GM21381 (cell line): ENCODE measurements around the gene RAPGEF2.
"Not testable (repeated sequence)": the region's sequence is repeated elsewhere in the genome, so short reads cannot be mapped to it uniquely, and the experiment has no call there.

ENCODE experiments used
- ATAC-seq: cut with Tn5 transposase; IDR thresholded peaks from one replicate; pipeline ENCODE4 v1.9.1; 2021; ENCODE audit warnings: mild to moderate bottlenecking, moderate library complexity; ENCODE audit not compliant: unreplicated experiment

Gene RAPGEF2

DNA sequence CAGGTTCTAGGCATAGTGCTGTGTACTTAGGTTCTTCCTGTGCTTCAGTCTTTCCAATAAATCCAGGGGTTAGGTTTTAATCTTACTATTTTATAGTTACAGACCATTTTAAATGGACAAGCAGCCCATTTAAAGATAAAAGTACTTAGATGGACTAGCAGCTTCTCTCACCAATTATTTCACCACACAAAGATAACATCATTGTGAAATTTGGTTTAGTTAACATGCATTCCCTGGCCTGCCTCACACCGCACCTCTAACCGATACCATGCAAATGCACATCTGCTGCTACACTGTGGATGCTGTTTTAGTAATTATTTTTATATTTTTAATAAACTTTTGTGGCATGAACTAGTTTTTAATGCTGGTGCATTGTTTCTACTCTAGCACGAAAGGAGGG lies 252.6 kb downstream of the RAPGEF2 start:
- ATAC-seq, result no peak

DNA sequence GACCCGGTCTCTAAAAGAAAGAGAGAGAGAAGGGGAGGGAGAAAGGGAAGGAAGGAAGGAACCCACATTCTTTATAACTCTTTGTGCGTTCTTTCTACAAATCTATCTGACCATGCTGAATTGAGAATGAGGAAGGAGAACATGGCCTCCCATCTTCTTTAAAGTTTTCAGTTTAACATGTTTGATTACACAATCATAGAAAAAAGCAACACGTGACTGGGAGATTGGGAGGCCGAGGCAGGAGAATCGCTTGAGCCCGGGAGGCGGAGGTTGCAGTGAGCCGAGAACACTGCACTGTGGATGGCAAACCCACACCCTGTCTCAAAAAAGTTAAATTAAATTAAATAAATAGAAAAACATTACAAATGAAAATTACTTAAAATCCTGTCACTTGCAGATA lies 254.5 kb downstream of the RAPGEF2 start:
- ATAC-seq, result no peak

GRCh38 chr4:159358226-159358625 lies 255.3 kb downstream of the RAPGEF2 start:
- ATAC-seq, result no peak

DNA sequence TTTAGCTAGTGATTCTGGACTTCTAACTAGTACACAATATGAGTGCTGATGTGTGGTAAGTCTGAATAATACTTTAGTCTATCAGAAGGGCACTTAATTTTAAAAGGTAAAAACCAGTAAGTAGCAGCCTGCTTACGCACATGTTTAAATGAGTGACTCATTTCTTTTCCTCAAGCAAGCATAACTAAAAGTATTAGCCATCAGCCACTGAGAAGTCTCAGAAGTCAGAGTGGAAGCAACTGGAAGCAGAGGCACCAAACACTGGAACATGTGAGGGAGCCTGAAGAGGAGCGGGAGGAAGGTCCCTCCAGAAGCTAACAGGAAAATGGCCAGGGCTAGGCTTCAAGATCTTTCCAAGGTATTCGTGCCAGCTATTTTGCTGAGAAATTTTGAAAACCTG lies 257.7 kb downstream of the RAPGEF2 start:
- no peak for ATAC-seq

GRCh38 chr4:159363361-159363760 lies 260.5 kb downstream of the RAPGEF2 start:
- ATAC-seq, result no peak

DNA sequence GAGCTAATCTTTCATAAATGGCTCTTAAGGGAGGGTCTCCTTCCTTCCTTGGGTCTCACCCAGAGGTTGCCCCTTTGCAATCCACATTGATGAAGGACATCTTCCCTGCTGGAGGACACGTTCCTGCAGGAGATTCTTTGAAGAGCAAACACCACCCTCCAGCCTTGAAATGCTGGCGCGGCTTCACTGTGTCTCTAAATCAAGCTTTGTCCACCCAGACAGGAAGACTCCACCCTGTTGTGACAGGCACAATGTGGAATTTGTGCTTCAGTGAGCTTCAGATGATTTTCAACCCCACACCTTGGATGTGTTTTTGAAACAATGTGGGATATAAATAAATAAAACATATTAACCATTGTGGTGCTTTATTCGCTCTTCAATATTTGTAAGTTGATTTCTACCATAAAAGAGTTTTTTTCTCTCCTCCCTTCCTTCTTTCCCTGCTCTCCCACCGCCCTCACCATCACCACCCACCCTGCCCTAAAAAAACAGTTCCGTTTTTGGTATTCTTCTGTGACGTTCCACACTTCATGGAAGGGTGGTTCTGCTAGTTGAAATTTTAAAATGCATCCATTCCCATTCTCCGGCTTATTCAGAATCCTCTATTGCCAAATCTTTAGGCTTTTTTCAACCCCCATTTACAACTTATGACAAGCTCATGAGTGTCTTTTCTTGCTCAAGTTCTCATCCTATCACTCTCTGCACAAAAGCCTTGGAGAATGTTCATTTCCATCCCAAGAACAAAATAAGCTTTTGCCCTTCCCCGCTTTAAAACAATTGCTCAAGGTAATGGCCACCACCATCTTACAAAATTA lies 264.3 kb downstream of the RAPGEF2 start:
- ATAC-seq, result no peak

- ATAC-seq, result peak; percentile 65
These were observed 264.9 kb downstream of the RAPGEF2 start for GRCh38 chr4:159367781-159368080.

GRCh38 chr4:159368320-159368719 lies 265.4 kb downstream of the RAPGEF2 start:
- no peak for ATAC-seq

- no peak for ATAC-seq
These were observed 266.4 kb downstream of the RAPGEF2 start for GRCh38 chr4:159369256-159369655.

DNA sequence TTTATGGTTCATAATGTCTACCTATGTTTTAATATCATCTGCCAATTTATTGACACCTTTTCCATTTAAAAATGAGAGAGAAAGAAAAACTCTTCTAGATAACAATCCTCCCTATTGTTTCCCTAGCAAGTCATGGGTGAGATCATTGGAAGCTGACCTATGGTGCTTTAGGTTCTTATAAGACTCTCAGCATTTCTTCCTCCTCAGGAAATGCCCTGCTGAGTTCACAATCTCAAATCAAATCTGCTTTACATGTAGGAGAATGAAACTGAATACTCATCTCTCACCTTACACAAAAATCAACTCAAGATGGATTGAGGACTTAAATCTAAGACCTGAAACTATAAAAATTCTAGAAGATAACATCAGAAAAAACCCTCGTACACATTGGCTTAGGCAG lies 267.4 kb downstream of the RAPGEF2 start:
- no peak for ATAC-seq

GRCh38 chr4:159374749-159375530 lies 272.1 kb downstream of the RAPGEF2 start:
- ATAC-seq, result no peak

- ATAC-seq, result no peak
These were observed 273.4 kb downstream of the RAPGEF2 start for GRCh38 chr4:159376289-159376688.

DNA sequence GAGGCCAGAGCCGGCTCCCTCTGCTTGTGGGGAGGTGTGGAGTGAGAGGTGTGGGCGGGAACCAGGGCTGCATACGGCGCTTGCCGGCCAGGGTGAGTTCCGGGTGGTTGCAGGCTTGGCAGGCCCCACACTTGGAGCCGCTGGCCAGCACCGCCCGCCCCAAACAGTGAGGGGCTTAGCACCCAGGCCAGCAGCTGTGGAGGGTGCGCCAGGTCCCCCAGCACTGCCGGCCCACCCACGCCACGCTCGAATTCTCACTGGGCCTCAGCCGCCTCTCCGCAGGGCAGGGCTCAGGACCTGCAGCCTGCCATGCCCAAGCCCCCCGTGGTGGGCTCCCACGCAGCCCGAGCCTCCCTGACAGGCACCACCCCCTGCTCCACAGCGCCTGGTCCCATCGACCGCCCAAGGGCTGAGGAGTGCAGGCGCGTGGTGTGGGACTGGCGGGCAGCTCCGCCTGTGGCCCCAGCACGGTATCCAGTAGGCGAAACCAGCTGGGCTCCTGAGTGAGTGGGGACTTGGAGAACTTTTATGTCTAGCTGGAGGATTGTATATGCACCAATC lies 275.3 kb downstream of the RAPGEF2 start:
- ATAC-seq, result no peak

- ATAC-seq, result not testable (repeated sequence)
These were observed 276.2 kb downstream of the RAPGEF2 start for GRCh38 chr4:159379064-159379463.

DNA sequence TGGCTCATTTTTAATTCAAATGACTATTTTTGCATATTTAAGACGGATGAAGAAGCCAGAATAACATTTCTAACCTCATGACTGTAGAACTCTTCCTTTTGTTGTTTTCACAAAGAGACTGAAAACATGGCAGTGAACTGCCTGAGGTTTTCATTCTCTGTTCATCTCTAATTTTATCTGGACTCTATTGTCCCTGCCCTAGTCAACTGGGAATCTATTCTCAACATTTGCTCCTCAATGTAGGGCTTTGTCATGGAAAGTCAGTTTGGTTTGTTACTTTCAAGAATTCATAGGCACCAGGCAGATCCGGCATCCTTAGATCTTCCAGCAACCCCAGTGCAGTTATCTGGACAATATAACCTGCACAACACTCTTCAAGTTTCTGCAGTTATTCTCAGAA lies 277.0 kb downstream of the RAPGEF2 start:
- ATAC-seq, result no peak

DNA sequence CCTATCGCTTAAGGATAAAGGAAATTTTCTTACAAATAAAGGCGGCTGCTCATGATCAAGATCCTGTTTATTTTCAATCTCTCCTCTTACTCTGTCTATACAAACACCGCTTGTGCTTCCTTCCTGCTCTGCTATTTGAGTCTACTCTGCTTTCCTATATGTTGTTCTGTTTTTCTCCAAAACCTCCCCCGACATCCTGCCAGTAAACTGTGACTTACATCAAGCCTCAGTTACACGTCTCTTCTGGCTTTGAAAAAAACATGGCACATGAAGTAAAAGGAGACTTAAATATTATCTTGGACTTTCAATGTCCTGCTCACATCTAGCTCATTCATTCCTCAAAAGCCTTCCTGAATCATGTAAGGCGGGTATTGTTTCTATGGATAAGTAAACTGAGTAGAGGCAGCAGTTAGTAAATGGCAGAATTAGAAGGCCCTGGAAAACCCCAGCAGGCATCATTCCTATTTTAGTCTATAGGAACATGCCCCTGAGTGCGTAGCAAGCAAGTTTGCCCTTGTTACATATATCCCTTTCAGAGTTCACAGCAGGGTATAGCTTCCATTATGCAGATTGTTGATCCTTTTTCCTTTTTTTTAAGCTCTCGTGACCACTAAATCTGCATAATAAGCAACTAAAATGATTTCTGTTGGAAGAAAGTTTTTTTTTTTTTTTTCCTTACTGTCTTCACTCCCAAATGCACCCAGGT lies 280.1 kb downstream of the RAPGEF2 start:
- no peak for ATAC-seq

- no peak for ATAC-seq
These were observed 280.7 kb downstream of the RAPGEF2 start for GRCh38 chr4:159383562-159383931.

- ATAC-seq, result no peak
These were observed 281.1 kb downstream of the RAPGEF2 start for GRCh38 chr4:159384017-159384416.

DNA sequence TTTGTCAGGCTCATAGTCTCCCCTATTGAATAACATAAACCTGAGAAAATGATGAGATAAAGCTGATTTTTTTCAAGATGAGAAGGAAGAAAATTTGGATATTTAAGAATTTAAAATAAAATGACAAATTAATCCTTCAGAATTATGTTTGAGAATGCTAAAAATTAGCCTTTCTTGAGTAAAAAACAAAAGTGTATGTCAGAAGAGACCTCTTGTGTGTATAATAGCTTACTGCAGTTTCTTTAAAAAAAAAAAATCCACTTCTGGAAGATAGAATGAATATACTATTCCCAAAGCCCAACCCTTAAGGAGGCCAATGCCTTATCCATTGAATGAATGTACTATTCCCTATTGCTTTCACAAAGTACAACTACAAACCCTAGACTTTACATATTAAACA lies 281.8 kb downstream of the RAPGEF2 start:
- ATAC-seq, result no peak

GRCh38 chr4:159386620-159387019 lies 283.7 kb downstream of the RAPGEF2 start:
- no peak for ATAC-seq

DNA sequence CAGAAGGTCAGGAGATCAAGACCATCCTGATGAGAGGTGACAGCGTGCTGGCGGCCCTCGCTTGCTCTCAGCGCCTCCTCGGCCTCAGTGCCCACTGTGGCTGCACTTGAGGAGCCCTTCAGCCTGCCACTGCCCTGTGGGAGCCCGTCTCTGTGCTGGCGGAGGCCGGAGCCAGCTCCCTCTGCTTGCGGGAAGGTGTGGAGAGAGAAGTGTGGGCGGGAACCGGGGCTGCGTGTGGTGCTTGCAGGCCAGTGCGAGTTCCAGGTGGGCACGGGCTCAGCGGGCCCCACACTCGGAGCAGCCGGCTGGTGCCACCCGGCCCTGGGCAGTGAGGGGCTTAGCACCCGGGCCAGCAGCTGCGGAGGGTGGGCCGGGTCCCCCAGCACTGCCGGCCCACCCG lies 286.9 kb downstream of the RAPGEF2 start:
- ATAC-seq, result no peak

GRCh38 chr4:159390648-159391047 lies 287.8 kb downstream of the RAPGEF2 start:
- no peak for ATAC-seq
